ENCODE results near the gene SPACA7.

SPACA7 gene

DNA sequence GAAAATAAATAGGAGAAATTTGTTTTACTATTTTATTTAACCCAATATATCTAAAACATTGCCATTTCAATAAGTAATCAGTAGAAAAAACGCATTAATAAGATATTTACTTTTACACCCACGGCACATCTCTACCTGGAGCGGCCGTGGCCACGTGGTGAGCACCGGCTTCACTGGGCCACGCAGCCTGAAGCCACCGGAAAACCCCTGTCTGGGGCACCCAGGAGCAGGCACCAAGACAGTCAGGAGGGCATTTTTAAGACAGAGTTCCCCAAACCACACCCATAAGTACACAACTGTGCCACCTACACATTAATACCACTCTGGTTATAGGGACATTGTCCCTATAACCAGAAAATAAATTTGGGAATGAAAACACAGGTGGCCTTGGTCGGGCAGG is 80.9 kb downstream of the SPACA7 start:
- POLR2A ChIA-PET: no interaction called here
- CTCF ChIA-PET: no interaction called here
- DNase-seq (ENCODE audit: extremely low spot score): no peak
- TF ChIP-seq SUZ12 (IDR thresholded peaks at IDR 0.05): no peak
- TF ChIP-seq ELF4 (IDR thresholded peaks at IDR 0.05): no peak
- TF ChIP-seq ZNF384 (IDR thresholded peaks at IDR 0.05): no peak
- TF ChIP-seq CTBP1 (IDR thresholded peaks at IDR 0.05; ENCODE audit: borderline replicate concordance): no peak
- no peak for TF ChIP-seq BHLHE40 (IDR thresholded peaks at IDR 0.05; ENCODE audit: borderline replicate concordance)
- TF ChIP-seq NFRKB (IDR thresholded peaks at IDR 0.05): no peak
- no peak for TF ChIP-seq ARNT (IDR thresholded peaks at IDR 0.05)
- TF ChIP-seq L3MBTL2 (conservative IDR thresholded peaks at IDR 0.05): no peak
- no peak for TF ChIP-seq LEF1 (IDR thresholded peaks at IDR 0.05; ENCODE audit: borderline replicate concordance)
- no peak for TF ChIP-seq HDGF (IDR thresholded peaks at IDR 0.05; ENCODE audit: borderline replicate concordance)
- TF ChIP-seq, protein P1, sequence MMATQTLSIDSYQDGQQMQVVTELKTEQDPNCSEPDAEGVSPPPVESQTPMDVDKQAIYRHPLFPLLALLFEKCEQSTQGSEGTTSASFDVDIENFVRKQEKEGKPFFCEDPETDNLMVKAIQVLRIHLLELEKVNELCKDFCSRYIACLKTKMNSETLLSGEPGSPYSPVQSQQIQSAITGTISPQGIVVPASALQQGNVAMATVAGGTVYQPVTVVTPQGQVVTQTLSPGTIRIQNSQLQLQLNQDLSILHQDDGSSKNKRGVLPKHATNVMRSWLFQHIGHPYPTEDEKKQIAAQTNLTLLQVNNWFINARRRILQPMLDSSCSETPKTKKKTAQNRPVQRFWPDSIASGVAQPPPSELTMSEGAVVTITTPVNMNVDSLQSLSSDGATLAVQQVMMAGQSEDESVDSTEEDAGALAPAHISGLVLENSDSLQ (IDR thresholded peaks at IDR 0.05): no peak
- no peak for TF ChIP-seq TARDBP (IDR thresholded peaks at IDR 0.05)
- TF ChIP-seq SP1 (IDR thresholded peaks at IDR 0.05): no peak
- no peak for TF ChIP-seq FOXM1 (IDR thresholded peaks at IDR 0.05; ENCODE audit: borderline replicate concordance)
- no peak for TF ChIP-seq FOXA1 (IDR thresholded peaks at IDR 0.05)
- TF ChIP-seq FOXK2 (IDR thresholded peaks at IDR 0.05): no peak

DNA sequence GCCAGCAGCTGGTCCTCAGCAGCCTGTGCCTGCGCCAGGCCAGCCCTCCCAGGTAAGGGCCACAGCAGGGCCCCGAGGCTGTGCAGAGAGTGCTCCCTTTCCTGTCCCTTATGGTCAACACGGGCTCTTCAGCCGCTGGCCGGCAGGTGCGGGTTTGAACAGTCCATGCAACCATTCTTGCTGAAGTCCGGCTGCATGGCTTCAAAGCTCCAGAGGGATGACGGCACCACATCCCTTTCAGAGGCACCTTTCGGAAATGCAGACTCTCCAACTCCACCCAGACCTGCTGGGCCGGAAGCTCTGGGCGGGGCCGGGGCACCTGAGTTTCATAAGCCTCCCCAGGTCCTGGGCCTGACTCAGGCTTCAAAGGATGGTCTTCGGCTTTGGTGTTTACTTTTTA is 81.3 kb downstream of the SPACA7 start:
- TF ChIP-seq NFRKB (IDR thresholded peaks at IDR 0.05): no peak
- TF ChIP-seq BHLHE40 (IDR thresholded peaks at IDR 0.05; ENCODE audit: borderline replicate concordance): no peak
- no peak for TF ChIP-seq CTBP1 (IDR thresholded peaks at IDR 0.05; ENCODE audit: borderline replicate concordance)
- TF ChIP-seq FOXA1 (IDR thresholded peaks at IDR 0.05): no peak
- TF ChIP-seq SP1 (IDR thresholded peaks at IDR 0.05): no peak
- no peak for TF ChIP-seq LEF1 (IDR thresholded peaks at IDR 0.05; ENCODE audit: borderline replicate concordance)
- TF ChIP-seq L3MBTL2 (conservative IDR thresholded peaks at IDR 0.05): no peak
- TF ChIP-seq, protein P1 (IDR thresholded peaks at IDR 0.05): no peak
- TF ChIP-seq HDGF (IDR thresholded peaks at IDR 0.05; ENCODE audit: borderline replicate concordance): no peak
- no peak for TF ChIP-seq SUZ12 (IDR thresholded peaks at IDR 0.05)
- TF ChIP-seq TARDBP (IDR thresholded peaks at IDR 0.05): no peak
- TF ChIP-seq FOXK2 (IDR thresholded peaks at IDR 0.05): no peak
- TF ChIP-seq ARNT (IDR thresholded peaks at IDR 0.05): no peak
- TF ChIP-seq ELF4 (IDR thresholded peaks at IDR 0.05): no peak
- TF ChIP-seq FOXM1 (IDR thresholded peaks at IDR 0.05; ENCODE audit: borderline replicate concordance): no peak
- no peak for TF ChIP-seq ZNF384 (IDR thresholded peaks at IDR 0.05)
- ChIA-PET POLR2A (no interaction called here), CTCF (no interaction called here)
- no peak for DNase-seq (ENCODE audit: extremely low spot score)

DNA sequence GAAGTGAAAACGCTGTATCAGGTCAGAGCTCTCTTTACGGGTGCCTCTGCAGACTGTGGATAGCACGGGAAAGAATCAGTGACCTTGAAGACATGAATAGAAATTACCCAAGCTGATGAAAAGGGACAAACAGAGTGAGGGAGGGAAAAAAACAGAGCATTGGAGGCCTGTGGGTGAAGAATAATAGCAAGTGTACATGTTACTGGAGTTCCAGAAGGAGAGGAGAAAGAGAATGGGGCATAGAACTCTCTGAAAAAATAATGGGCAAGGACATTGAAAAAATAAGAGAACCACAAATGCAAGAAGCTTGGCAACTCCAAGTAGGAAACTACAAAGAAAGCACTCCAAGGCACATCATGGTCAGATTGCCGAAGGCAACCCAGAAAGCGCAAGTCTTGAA is 86.3 kb downstream of the SPACA7 start:
- ChIA-PET POLR2A (no interaction called here), CTCF (no interaction called here)
- no peak for DNase-seq (ENCODE audit: extremely low spot score)
- TF ChIP-seq L3MBTL2 (conservative IDR thresholded peaks at IDR 0.05): no peak
- no peak for TF ChIP-seq ARNT (IDR thresholded peaks at IDR 0.05)
- TF ChIP-seq FOXA1 (IDR thresholded peaks at IDR 0.05): no peak

DNA sequence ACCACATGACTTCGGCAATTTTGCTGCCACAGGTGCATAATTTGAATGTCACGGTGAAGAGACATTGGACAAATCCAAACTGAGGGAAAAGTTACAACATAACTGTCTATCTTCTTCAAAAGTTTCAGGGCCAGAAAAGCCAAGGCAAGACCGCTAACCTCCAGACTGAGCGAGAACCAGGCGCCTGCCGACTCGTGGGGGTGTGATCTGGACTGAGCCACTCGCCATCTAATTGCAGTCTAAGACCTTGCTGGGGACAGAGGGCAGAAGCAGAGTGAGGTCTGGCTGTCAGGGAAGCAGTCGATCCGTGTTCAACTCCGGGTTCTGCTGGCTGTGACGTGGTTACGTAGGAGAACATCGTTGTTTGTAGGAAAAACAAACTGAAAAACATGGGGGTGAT is 88.6 kb downstream of the SPACA7 start:
- ChIA-PET POLR2A (no interaction called here), CTCF (no interaction called here)
- TF ChIP-seq BHLHE40 (IDR thresholded peaks at IDR 0.05; ENCODE audit: borderline replicate concordance): no peak
- TF ChIP-seq ARNT (IDR thresholded peaks at IDR 0.05): no peak
- no peak for TF ChIP-seq SP1 (IDR thresholded peaks at IDR 0.05)
- TF ChIP-seq ELF4 (IDR thresholded peaks at IDR 0.05): no peak
- TF ChIP-seq L3MBTL2 (conservative IDR thresholded peaks at IDR 0.05): no peak
- no peak for TF ChIP-seq TARDBP (IDR thresholded peaks at IDR 0.05)
- TF ChIP-seq ZNF384 (IDR thresholded peaks at IDR 0.05): no peak
- TF ChIP-seq, protein P1 (IDR thresholded peaks at IDR 0.05): no peak
- TF ChIP-seq FOXM1 (IDR thresholded peaks at IDR 0.05; ENCODE audit: borderline replicate concordance): no peak
- no peak for TF ChIP-seq NFRKB (IDR thresholded peaks at IDR 0.05)
- TF ChIP-seq HDGF (IDR thresholded peaks at IDR 0.05; ENCODE audit: borderline replicate concordance): no peak
- no peak for TF ChIP-seq FOXA1 (IDR thresholded peaks at IDR 0.05)
- no peak for TF ChIP-seq LEF1 (IDR thresholded peaks at IDR 0.05; ENCODE audit: borderline replicate concordance)
- TF ChIP-seq SUZ12 (IDR thresholded peaks at IDR 0.05): no peak
- no peak for TF ChIP-seq CTBP1 (IDR thresholded peaks at IDR 0.05; ENCODE audit: borderline replicate concordance)
- TF ChIP-seq FOXK2 (IDR thresholded peaks at IDR 0.05): no peak
- no peak for DNase-seq (ENCODE audit: extremely low spot score)

DNA sequence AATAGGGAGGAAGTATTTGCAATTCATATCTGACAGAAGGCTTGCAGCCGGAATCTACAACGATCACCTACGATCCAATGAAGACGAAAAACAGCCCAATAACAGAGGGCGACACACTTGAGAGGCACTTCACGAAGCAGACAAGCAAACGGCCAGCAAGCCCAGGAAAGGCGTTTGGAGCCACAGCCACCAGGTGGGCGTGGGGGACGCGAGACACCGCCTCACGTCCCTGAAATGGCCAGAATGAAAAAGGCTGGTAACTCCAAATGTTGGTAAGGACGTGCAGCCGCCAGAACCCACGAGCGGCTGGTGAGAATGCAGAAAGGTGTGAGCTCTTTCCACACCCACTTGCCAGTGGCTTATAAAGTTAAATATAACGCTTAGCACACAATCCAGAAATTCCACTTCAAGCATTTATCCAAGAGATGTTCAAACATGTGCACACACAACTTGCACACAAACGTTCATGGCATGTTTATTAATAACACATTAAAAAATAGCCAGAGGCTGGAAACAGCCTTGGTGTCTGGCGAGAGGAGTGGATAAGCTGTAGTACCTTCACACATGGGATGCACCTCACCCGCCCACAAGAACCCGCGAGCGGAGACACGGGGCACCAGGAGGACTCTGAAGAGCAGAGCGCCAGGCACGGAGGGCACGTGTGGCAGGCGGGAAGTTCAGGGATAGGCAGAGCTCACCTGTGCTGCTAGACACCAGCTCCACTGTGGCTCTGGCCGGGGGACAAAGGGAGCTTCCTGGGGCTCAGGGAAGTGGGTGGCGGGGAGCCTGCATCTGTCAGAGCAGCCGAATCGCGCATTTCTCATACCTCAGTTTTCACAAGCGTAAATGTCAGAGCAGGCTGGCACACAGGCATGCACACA is 89.3 kb downstream of the SPACA7 start:
- CTCF ChIA-PET: no interaction called here
- no peak for DNase-seq (ENCODE audit: extremely low spot score)
- POLR2A ChIA-PET: no interaction called here

More for the DNA sequence above, 89.3 kb downstream of the SPACA7 start:
- TF ChIP-seq FOXA1 (IDR thresholded peaks at IDR 0.05): no peak
- no peak for TF ChIP-seq CTBP1 (IDR thresholded peaks at IDR 0.05; ENCODE audit: borderline replicate concordance)
- TF ChIP-seq L3MBTL2 (conservative IDR thresholded peaks at IDR 0.05): no peak
- no peak for TF ChIP-seq SUZ12 (IDR thresholded peaks at IDR 0.05)
- no peak for TF ChIP-seq FOXK2 (IDR thresholded peaks at IDR 0.05)
- TF ChIP-seq TARDBP (IDR thresholded peaks at IDR 0.05): no peak
- no peak for TF ChIP-seq BHLHE40 (IDR thresholded peaks at IDR 0.05; ENCODE audit: borderline replicate concordance)
- no peak for TF ChIP-seq ELF4 (IDR thresholded peaks at IDR 0.05)

Data from HEK293T (cell line).